Measurements from ENCODE around the gene TUBB6.

Gene TUBB6

GRCh38 chr18:12334366-12334808, 26.3 kb downstream of the TUBB6 start:
- no peak for TF ChIP-seq CTCF (IDR thresholded peaks at IDR 0.05; ENCODE audit: low read depth, low read length)
- DNase-seq (ENCODE audit: extremely low read depth, low read depth) = no peak

GRCh38 chr18:12334863-12335262, 26.8 kb downstream of the TUBB6 start:
- TF ChIP-seq CTCF (IDR thresholded peaks at IDR 0.05; ENCODE audit: low read depth, low read length) = no peak
- no peak for DNase-seq (ENCODE audit: extremely low read depth, low read depth)

- DNase-seq (ENCODE audit: extremely low read depth, low read depth) = no peak
- TF ChIP-seq CTCF (IDR thresholded peaks at IDR 0.05; ENCODE audit: low read depth, low read length) = no peak
Observed at GRCh38 chr18:12335503-12335902, 27.5 kb downstream of the TUBB6 start.

GRCh38 chr18:12336171-12336613, 28.2 kb downstream of the TUBB6 start:
- no peak for DNase-seq (ENCODE audit: extremely low read depth, low read depth)
- no peak for TF ChIP-seq CTCF (IDR thresholded peaks at IDR 0.05; ENCODE audit: low read depth, low read length)

- peak; percentile 34 for DNase-seq (ENCODE audit: extremely low read depth, low read depth)
- TF ChIP-seq CTCF (IDR thresholded peaks at IDR 0.05; ENCODE audit: low read depth, low read length) = no peak
Observed at GRCh38 chr18:12336887-12337286, 28.8 kb downstream of the TUBB6 start.

GRCh38 chr18:12338382-12338781, 30.3 kb downstream of the TUBB6 start:
- no peak for TF ChIP-seq CTCF (IDR thresholded peaks at IDR 0.05; ENCODE audit: low read depth, low read length)

GRCh38 chr18:12340945-12341660, 33.1 kb downstream of the TUBB6 start:
- no peak for DNase-seq (ENCODE audit: extremely low read depth, low read depth)
- no peak for TF ChIP-seq CTCF (IDR thresholded peaks at IDR 0.05; ENCODE audit: low read depth, low read length)

More at GRCh38 chr18:12338382-12338781, 30.3 kb downstream of the TUBB6 start:
- no peak for DNase-seq (ENCODE audit: extremely low read depth, low read depth)

Measured in AG09319 (cell line).